IPS-20b (cell line): ENCODE measurements around the gene STRBP.
"Not testable (repeated sequence)": the region's sequence is repeated elsewhere in the genome, so short reads cannot be mapped to it uniquely, and the experiment has no call there.

Experiments
- H3K27ac ChIP-seq: one replicate; pipeline ENCODE4 v1.5.1; 2013; ENCODE audit warnings: low read length
- H3K27me3 ChIP-seq: 2 replicates; pipeline ENCODE4 v1.6.1; 2013; ENCODE audit warnings: mild to moderate bottlenecking, low read length, inconsistent platforms; ENCODE audit not compliant: insufficient read depth
- H3K36me3 ChIP-seq: 2 replicates; pipeline ENCODE4 v1.6.1; 2013; ENCODE audit warnings: low read depth, mild to moderate bottlenecking, inconsistent platforms, low read length, moderate library complexity; ENCODE audit not compliant: insufficient read depth
- H3K4me1 ChIP-seq: 2 replicates; pipeline ENCODE4 v1.6.1; 2013; ENCODE audit warnings: mild to moderate bottlenecking, control low read depth, inconsistent platforms, low read length, moderate library complexity; ENCODE audit not compliant: insufficient read depth
- H3K4me3 ChIP-seq: 2 replicates; pipeline ENCODE4 v1.5.1; 2013; ENCODE audit warnings: mild to moderate bottlenecking, low read length, inconsistent platforms
- H3K9ac ChIP-seq: 2 replicates; pipeline ENCODE4 v1.6.1; 2013; ENCODE audit warnings: low read depth, mild to moderate bottlenecking, inconsistent platforms, low read length, moderate library complexity
- H3K9me3 ChIP-seq: 2 replicates; pipeline ENCODE4 v1.6.1; 2013; ENCODE audit warnings: mild to moderate bottlenecking, low read depth, low read length, inconsistent platforms; ENCODE audit not compliant: insufficient read depth

STRBP gene

GRCh38 chr9:123282362-123283047, 14.1 kb upstream of the STRBP start:
- no peaks in the 10 kb centered on the region for H3K27me3 ChIP-seq
- H3K4me3 ChIP-seq: no peak overlapping the region

GRCh38 chr9:123281659-123282350, 13.4 kb upstream of the STRBP start:
- no peaks in the 10 kb centered on the region for H3K36me3 ChIP-seq
- H3K9ac ChIP-seq: no peak overlapping the region
- H3K27ac ChIP-seq: no peak overlapping the region
- H3K4me3 ChIP-seq: no peak overlapping the region
- H3K27me3 ChIP-seq: no peaks in the 10 kb centered on the region
- H3K4me1 ChIP-seq: no peaks in the 10 kb centered on the region
- H3K9me3 ChIP-seq: no peaks in the 10 kb centered on the region

More at GRCh38 chr9:123282362-123283047, 14.1 kb upstream of the STRBP start:
- H3K9ac ChIP-seq: no peak overlapping the region
- no peaks in the 10 kb centered on the region for H3K9me3 ChIP-seq
- H3K36me3 ChIP-seq: no peaks in the 10 kb centered on the region
- no peaks in the 10 kb centered on the region for H3K4me1 ChIP-seq
- no peak overlapping the region for H3K27ac ChIP-seq

- H3K27me3 ChIP-seq, H3K9me3 ChIP-seq, H3K9ac ChIP-seq, H3K4me3 ChIP-seq, H3K27ac ChIP-seq, H3K36me3 ChIP-seq, H3K4me1 ChIP-seq: not testable (repeated sequence)
Observed at GRCh38 chr9:123278879-123279493, 10.6 kb upstream of the STRBP start.

- Histone ChIP-seq H3K4me3 (no peak overlapping the region), H3K9ac (no peak overlapping the region), H3K27ac (no peak overlapping the region), H3K27me3 (no peaks in the 10 kb centered on the region), H3K9me3 (no peaks in the 10 kb centered on the region), H3K36me3 (no peaks in the 10 kb centered on the region), H3K4me1 (peaks cover 8% of the 10 kb centered on the region)
Observed at GRCh38 chr9:123278361-123278760, 10.0 kb upstream of the STRBP start.

- no peak overlapping the region for H3K27ac ChIP-seq
- no peak overlapping the region for H3K9ac ChIP-seq
- no peaks in the 10 kb centered on the region for H3K9me3 ChIP-seq
- H3K27me3 ChIP-seq: no peaks in the 10 kb centered on the region
- H3K4me3 ChIP-seq: no peak overlapping the region
- no peaks in the 10 kb centered on the region for H3K36me3 ChIP-seq
- peaks cover 8% of the 10 kb centered on the region for H3K4me1 ChIP-seq
Observed at GRCh38 chr9:123276551-123276950, 8.2 kb upstream of the STRBP start.

GRCh38 chr9:123271133-123271532, 2.7 kb upstream of the STRBP start:
- H3K27ac ChIP-seq, H3K4me3 ChIP-seq, H3K36me3 ChIP-seq, H3K9ac ChIP-seq, H3K9me3 ChIP-seq: not testable (repeated sequence)
- Histone ChIP-seq H3K4me1 (peaks cover 14% of the 10 kb centered on the region), H3K27me3 (peaks cover 12% of the 10 kb centered on the region; the same call in 1 of the 2 replicates)

GRCh38 chr9:123269281-123269680, 895 bp upstream of the STRBP start:
- Histone ChIP-seq H3K9ac (peak overlapping the region; percentile 54; the same call in 1 of the 2 replicates), H3K36me3 (no peaks in the 10 kb centered on the region), H3K4me1 (peaks cover 17% of the 10 kb centered on the region; the same call in 1 of the 2 replicates), H3K27me3 (peaks cover 12% of the 10 kb centered on the region; the same call in 1 of the 2 replicates), H3K4me3 (peak overlapping the region; percentile 71), H3K27ac (no peak overlapping the region), H3K9me3 (no peaks in the 10 kb centered on the region)

GRCh38 chr9:123268199-123268464, 254 bp downstream of the STRBP start:
- Histone ChIP-seq H3K9ac (peak overlapping the region; percentile 57; the same call in 1 of the 2 replicates), H3K27me3 (peaks cover 12% of the 10 kb centered on the region; the same call in 1 of the 2 replicates), H3K27ac (no peak overlapping the region), H3K36me3 (no peaks in the 10 kb centered on the region), H3K9me3 (no peaks in the 10 kb centered on the region), H3K4me3 (peak overlapping the region; percentile 79), H3K4me1 (peaks cover 20% of the 10 kb centered on the region; the same call in 1 of the 2 replicates)

GRCh38 chr9:123267481-123268198, 746 bp downstream of the STRBP start:
- Histone ChIP-seq H3K27ac (no peak overlapping the region), H3K27me3 (peaks cover 12% of the 10 kb centered on the region; the same call in 1 of the 2 replicates), H3K9ac (peak overlapping the region; percentile 57; the same call in 1 of the 2 replicates), H3K4me1 (peaks cover 22% of the 10 kb centered on the region), H3K36me3 (no peaks in the 10 kb centered on the region), H3K9me3 (no peaks in the 10 kb centered on the region), H3K4me3 (peak overlapping the region; percentile 79)

GRCh38 chr9:123266655-123267399, 1.6 kb downstream of the STRBP start:
- Histone ChIP-seq H3K27ac (no peak overlapping the region), H3K4me3 (peak overlapping the region; percentile 79), H3K9ac (peak overlapping the region; percentile 57; the same call in 1 of the 2 replicates), H3K9me3 (no peaks in the 10 kb centered on the region), H3K27me3 (peaks cover 12% of the 10 kb centered on the region; the same call in 1 of the 2 replicates), H3K4me1 (peaks cover 27% of the 10 kb centered on the region), H3K36me3 (no peaks in the 10 kb centered on the region)

- Histone ChIP-seq H3K27ac (no peak overlapping the region), H3K27me3 (peaks cover 12% of the 10 kb centered on the region; the same call in 1 of the 2 replicates), H3K4me3 (peak overlapping the region; percentile 79; the same call in 1 of the 2 replicates), H3K36me3 (no peaks in the 10 kb centered on the region), H3K9ac (no peak overlapping the region; the same call in 1 of the 2 replicates), H3K9me3 (no peaks in the 10 kb centered on the region), H3K4me1 (peaks cover 27% of the 10 kb centered on the region)
Observed at GRCh38 chr9:123265833-123266232, 2.6 kb downstream of the STRBP start.
